ENCODE measurements around the gene KRT37. TPM values are rescaled to one million over a fixed set of nuclear protein-coding genes. Genes with fewer than 3 reads are reported as not detected.

The KRT37 gene
- total and polyA plus RNA-seq, 8 donors = not detected

GRCh38 chr17:41448506-41448905 lies 24.1 kb upstream of the KRT37 start:
- no peak for DNase-seq
- peak; percentile 19 for ATAC-seq

GRCh38 chr17:41446806-41447205 lies 22.4 kb upstream of the KRT37 start:
- DNase-seq (no peak), ATAC-seq (peak; percentile 27)
- Histone ChIP-seq H3K4me1 (no peaks in the 10 kb centered on the region), H3K27ac (no peak overlapping the region), H3K27me3 (peaks cover 0 to 25% of the 10 kb centered on the region in 2 donors), H3K9me3 (no peaks in the 10 kb centered on the region), H3K4me3 (no peak overlapping the region), H3K36me3 (no peaks in the 10 kb centered on the region)
- TF ChIP-seq CTCF (IDR thresholded peaks at IDR 0.05) = no peak
- intact Hi-C loops (cut with DNase I) = no loop called here

More at GRCh38 chr17:41448506-41448905, 24.1 kb upstream of the KRT37 start:
- no peak for TF ChIP-seq CTCF (IDR thresholded peaks at IDR 0.05)
- H3K4me3 ChIP-seq = no peak overlapping the region
- peaks cover 0 to 13% of the 10 kb centered on the region in 2 donors for H3K27me3 ChIP-seq
- no peaks in the 10 kb centered on the region for H3K36me3 ChIP-seq
- no peak overlapping the region for H3K27ac ChIP-seq
- no peaks in the 10 kb centered on the region for H3K4me1 ChIP-seq
- H3K9me3 ChIP-seq = no peaks in the 10 kb centered on the region
- intact Hi-C loops (cut with DNase I) = no loop called here

- intact Hi-C loops (cut with DNase I) = no loop called here
Observed at GRCh38 chr17:41444640-41445039, 20.3 kb upstream of the KRT37 start.

GRCh38 chr17:41444186-41444585 lies 19.8 kb upstream of the KRT37 start:
- peaks cover 0 to 31% of the 10 kb centered on the region in 2 donors for H3K27me3 ChIP-seq
- H3K4me1 ChIP-seq = no peaks in the 10 kb centered on the region
- H3K4me3 ChIP-seq = no peak overlapping the region
- no peaks in the 10 kb centered on the region for H3K36me3 ChIP-seq
- TF ChIP-seq CTCF (IDR thresholded peaks at IDR 0.05) = no peak
- no peaks in the 10 kb centered on the region for H3K9me3 ChIP-seq
- ATAC-seq (no peak), DNase-seq (no peak)
- H3K27ac ChIP-seq = no peak overlapping the region
- intact Hi-C loops (cut with DNase I) = no loop called here

More at GRCh38 chr17:41444640-41445039, 20.3 kb upstream of the KRT37 start:
- Histone ChIP-seq H3K4me3 (no peak overlapping the region), H3K27me3 (peaks cover 0 to 31% of the 10 kb centered on the region in 2 donors), H3K4me1 (no peaks in the 10 kb centered on the region), H3K36me3 (no peaks in the 10 kb centered on the region), H3K9me3 (no peaks in the 10 kb centered on the region), H3K27ac (no peak overlapping the region)
- TF ChIP-seq CTCF (IDR thresholded peaks at IDR 0.05) = no peak
- DNase-seq (no peak), ATAC-seq (no peak)

- intact Hi-C loops (cut with DNase I) = no loop called here
- no peak for DNase-seq
- Histone ChIP-seq H3K9me3 (no peaks in the 10 kb centered on the region), H3K36me3 (no peaks in the 10 kb centered on the region), H3K4me3 (no peak overlapping the region), H3K4me1 (no peaks in the 10 kb centered on the region), H3K27me3 (peaks cover 0 to 31% of the 10 kb centered on the region in 2 donors), H3K27ac (no peak overlapping the region)
- no peak for ATAC-seq
- no peak for TF ChIP-seq CTCF (IDR thresholded peaks at IDR 0.05)
Observed at GRCh38 chr17:41442739-41443138, 18.4 kb upstream of the KRT37 start.

Measured in left lung (tissue), 10 donors.